GM21825 (cell line): ENCODE results near the gene GOLGB1.
"Not testable (repeated sequence)": the region's sequence is repeated elsewhere in the genome, so short reads cannot be mapped to it uniquely, and the experiment has no call there.

Experiments
- ATAC-seq: cut with Tn5 transposase; IDR thresholded peaks from one replicate; pipeline ENCODE4 v1.9.1; 2021; ENCODE audit warnings: mild to moderate bottlenecking, moderate library complexity; ENCODE audit not compliant: unreplicated experiment

GOLGB1 gene

GRCh38 chr3:121743106-121743505, 6.4 kb downstream of the GOLGB1 start:
- ATAC-seq: not testable (repeated sequence)

GRCh38 chr3:121740896-121741295, 8.6 kb downstream of the GOLGB1 start:
- ATAC-seq: no peak

GRCh38 chr3:121739902-121740301, 9.6 kb downstream of the GOLGB1 start:
- no peak for ATAC-seq

- ATAC-seq: no peak
Observed at GRCh38 chr3:121737644-121738043, 11.9 kb downstream of the GOLGB1 start.

- no peak for ATAC-seq
Observed at GRCh38 chr3:121736112-121736511, 13.4 kb downstream of the GOLGB1 start.

- peak; percentile 85 for ATAC-seq
Observed at GRCh38 chr3:121735047-121735696, 14.4 kb downstream of the GOLGB1 start.

GRCh38 chr3:121730940-121731687, 18.4 kb downstream of the GOLGB1 start:
- ATAC-seq: no peak

- ATAC-seq: peak; percentile 89
Observed at GRCh38 chr3:121724130-121724529, 25.4 kb downstream of the GOLGB1 start.

GRCh38 chr3:121723485-121723884, 26.1 kb downstream of the GOLGB1 start:
- ATAC-seq: no peak

GRCh38 chr3:121722411-121722810, 27.1 kb downstream of the GOLGB1 start:
- no peak for ATAC-seq

- ATAC-seq: no peak
Observed at GRCh38 chr3:121720163-121720562, 29.4 kb downstream of the GOLGB1 start.

GRCh38 chr3:121719423-121719822, 30.1 kb downstream of the GOLGB1 start:
- ATAC-seq: no peak

GRCh38 chr3:121718205-121718846, 31.2 kb downstream of the GOLGB1 start:
- no peak for ATAC-seq

- ATAC-seq: no peak
Observed at GRCh38 chr3:121710347-121710746, 39.2 kb downstream of the GOLGB1 start.

- ATAC-seq: no peak
Observed at GRCh38 chr3:121707531-121708273, 41.8 kb downstream of the GOLGB1 start.

GRCh38 chr3:121705541-121705940, 44.0 kb downstream of the GOLGB1 start:
- no peak for ATAC-seq

GRCh38 chr3:121703973-121704372, 45.6 kb downstream of the GOLGB1 start:
- ATAC-seq: no peak

- no peak for ATAC-seq
Observed at GRCh38 chr3:121698901-121699300, 50.6 kb downstream of the GOLGB1 start.

GRCh38 chr3:121698476-121698875, 51.1 kb downstream of the GOLGB1 start:
- no peak for ATAC-seq

GRCh38 chr3:121696186-121696585, 53.4 kb downstream of the GOLGB1 start:
- ATAC-seq: no peak

- ATAC-seq: no peak
Observed at GRCh38 chr3:121692010-121692699, 57.4 kb downstream of the GOLGB1 start.
